CD14-positive monocyte (primary cell): Measurements from ENCODE around the gene XYLT1. TPM values are rescaled to one million over a fixed set of nuclear protein-coding genes. Genes with fewer than 3 reads are reported as not detected.

Experiments
- DNase-seq, 3 donors: peaks; one replicate each; pipeline ENCODE4 v3.0.0-alpha.2; 2011 to 2022
- H2AFZ ChIP-seq: 2 replicates; pipeline ENCODE4 v1.6.0; 2012; ENCODE audit warnings: mild to moderate bottlenecking, low read depth, low read length, inconsistent platforms; ENCODE audit not compliant: insufficient read depth, poor library complexity, severe bottlenecking
- H3K27ac ChIP-seq, 2 donors: 1 replicate in 1 of 2; 2 replicates in 1 of 2; pipeline ENCODE4 v1.5.1; 2012 to 2013; ENCODE audit warnings: low read length in 2 of 2, control low read depth in 1 of 2, inconsistent platforms in 1 of 2, low read depth in 1 of 2, mild to moderate bottlenecking in 1 of 2
- H3K27me3 ChIP-seq, 2 donors: one replicate each; pipeline versions ENCODE4 v1.6.0 to v1.6.1; 2011 to 2013; ENCODE audit warnings: low read length in 2 of 2; ENCODE audit not compliant: control insufficient read depth in 2 of 2, insufficient read depth in 2 of 2
- H3K36me3 ChIP-seq, 2 donors: replicated peaks in 1 of 2; 1 replicate in 1 of 2; 2 replicates in 1 of 2; pipeline versions ENCODE4 v1.5.1 to v1.6.1; 2012 to 2013; ENCODE audit warnings: low read length in 2 of 2, control low read depth in 1 of 2, inconsistent platforms in 1 of 2, mild to moderate bottlenecking in 1 of 2; ENCODE audit not compliant: insufficient read depth in 2 of 2, control insufficient read depth in 1 of 2
- H3K4me1 ChIP-seq, 2 donors: 1 replicate in 1 of 2; 2 replicates in 1 of 2; pipeline versions ENCODE4 v1.5.1 to v1.6.1; 2012 to 2013; ENCODE audit warnings: low read length in 2 of 2, control low read depth in 1 of 2, inconsistent platforms in 1 of 2, mild to moderate bottlenecking in 1 of 2, moderate library complexity in 1 of 2; ENCODE audit not compliant: insufficient read depth in 2 of 2, control insufficient read depth in 1 of 2
- H3K4me2 ChIP-seq: replicated peaks from 2 replicates; pipeline ENCODE3; 2012; ENCODE audit warnings: low read length, moderate library complexity, mild to moderate bottlenecking; ENCODE audit not compliant: poor library complexity, severe bottlenecking; ENCODE audit errors: extremely low read depth
- H3K4me3 ChIP-seq, 3 experiments: fragments of 200-600 bp in 1 of 3; sonication (generic) in 1 of 3; replicated peaks in 1 of 3; 1 replicate in 2 of 3; 2 replicates in 1 of 3; pipeline ENCODE4 v1.5.1; 2011 to 2013; ENCODE audit warnings: low read length in 3 of 3, mild to moderate bottlenecking in 3 of 3, control low read depth in 2 of 3, low read depth in 2 of 3, inconsistent platforms in 1 of 3, moderate library complexity in 1 of 3
- H3K79me2 ChIP-seq: 2 replicates; pipeline ENCODE4 v1.6.0; 2012; ENCODE audit warnings: mild to moderate bottlenecking, control low read depth, inconsistent platforms, low read length, moderate library complexity; ENCODE audit not compliant: insufficient read depth
- H3K9ac ChIP-seq: 2 replicates; pipeline ENCODE4 v1.6.0; 2017; ENCODE audit warnings: low read length, mild to moderate bottlenecking; ENCODE audit not compliant: insufficient read depth, poor library complexity, severe bottlenecking
- H3K9me3 ChIP-seq, 2 donors: replicated peaks in 1 of 2; 1 replicate in 1 of 2; 2 replicates in 1 of 2; pipeline versions ENCODE4 v1.5.1 to v1.6.1; 2012 to 2013; ENCODE audit warnings: low read length in 2 of 2, control low read depth in 1 of 2; ENCODE audit not compliant: control insufficient read depth in 1 of 2, insufficient read depth in 1 of 2
- H4K20me1 ChIP-seq: 2 replicates; pipeline ENCODE4 v1.6.0; 2012; ENCODE audit warnings: mild to moderate bottlenecking, low read length, control low read depth, moderate library complexity; ENCODE audit not compliant: insufficient read depth
- H3K27ac Mint-ChIP-seq, 7 donors: one replicate each; pipeline ENCODE4 v1.8.0; 2020; ENCODE audit warnings: mild to moderate bottlenecking in 7 of 7, mixed read lengths in 7 of 7, moderate library complexity in 6 of 7, inconsistent platforms in 2 of 7
- H3K27me3 Mint-ChIP-seq, 3 donors: one replicate each; pipeline ENCODE4 v1.8.0; 2021 to 2022; ENCODE audit warnings: low read depth in 3 of 3, mild to moderate bottlenecking in 3 of 3, mixed read lengths in 3 of 3, moderate library complexity in 3 of 3, inconsistent platforms in 1 of 3
- H3K36me3 Mint-ChIP-seq, 2 donors: one replicate each; pipeline ENCODE4 v1.8.0; 2020; ENCODE audit warnings: mixed read lengths in 2 of 2, inconsistent platforms in 1 of 2, mild to moderate bottlenecking in 1 of 2
- H3K4me1 Mint-ChIP-seq: one replicate; pipeline ENCODE4 v1.8.0; 2020; ENCODE audit warnings: mild to moderate bottlenecking, mixed read lengths
- H3K4me3 Mint-ChIP-seq, 2 donors: one replicate each; pipeline ENCODE4 v1.8.0; 2020; ENCODE audit warnings: mild to moderate bottlenecking in 2 of 2, mixed read lengths in 2 of 2, moderate library complexity in 1 of 2
- H3K9me3 Mint-ChIP-seq, 7 donors: one replicate each; pipeline ENCODE4 v1.8.0; 2020 to 2022; ENCODE audit warnings: mixed read lengths in 7 of 7, mild to moderate bottlenecking in 6 of 7, moderate library complexity in 6 of 7, inconsistent platforms in 2 of 7
- CTCF ChIP-seq: fragments of 200-600 bp; IDR thresholded peaks from one replicate; pipeline ENCODE4 v1.8.0; 2022; ENCODE audit warnings: antibody characterized with exemption, mild to moderate bottlenecking
- WGBS: methylation state at CpG from one replicate; pipeline ENCODE4 v1.1.5; 2013; ENCODE audit warnings: missing lambda C conversion rate; ENCODE audit not compliant: insufficient coverage; 5-methylcytosine and 5-hydroxymethylcytosine counted together
- intact Hi-C, 2 donors: fragments of 100-400 bp; cut with micrococcal nuclease; formaldehyde crosslinking; loops; one replicate each; pipeline versions ENCODE4 v1.15.0 to v1.15.1; 2023
- polyA plus RNA-seq, 3 donors: library from polyadenylated mRNA; depleted of rRNA in 1 of 3; unstranded in 2 of 3; stranded (reverse) in 1 of 3; fragments of 300-500 nt in 2 of 3; fragments of >200 nt in 1 of 3; fragmentation: Illumina TruSeq in 2 of 3; gene quantifications; 1 replicate in 2 of 3; 2 replicates in 1 of 3; pipeline ENCODE4 v1.2.3, GENCODE V29; 2012 to 2021

Gene XYLT1
- polyA plus RNA-seq, 3 donors = 0.51 to 9.4 (median 1.6) TPM

DNA sequence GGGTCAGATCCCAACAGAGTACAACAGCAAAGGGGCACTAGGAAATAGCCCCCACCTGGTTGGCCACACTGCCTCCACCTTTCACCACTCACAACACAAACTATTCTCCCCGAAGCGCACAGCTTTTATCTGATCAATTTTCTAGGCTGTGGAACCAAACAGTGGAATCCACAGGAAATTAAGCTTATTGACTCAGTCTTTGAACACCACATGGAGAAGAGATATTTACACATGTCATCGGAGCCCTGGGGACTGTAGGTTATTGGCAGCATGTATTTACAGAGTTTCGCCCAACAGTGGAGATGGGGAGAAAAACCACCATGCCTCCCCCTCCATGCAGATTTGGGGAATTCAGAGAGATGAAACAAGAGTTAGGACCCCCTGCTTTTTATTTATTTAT is 154.8 kb downstream of the XYLT1 start:
- Histone ChIP-seq H3K4me1 (peaks cover 61 to 65% of the 10 kb centered on the region in 2 donors), H3K27ac (no peak overlapping the region), H3K9me3 (no peaks in the 10 kb centered on the region), H3K79me2 (peaks cover 56% of the 10 kb centered on the region), H2AFZ (no peak overlapping the region), H3K27me3 (no peaks in the 10 kb centered on the region), H3K4me2 (no peak overlapping the region), H3K4me3 (no peak overlapping the region), H3K9ac (no peak overlapping the region), H4K20me1 (peaks cover 14% of the 10 kb centered on the region), H3K36me3 (no peaks in the 10 kb centered on the region)
- Mint-ChIP-seq H3K9me3 (peaks cover 0 to 2% (median 0%) of the 10 kb centered on the region in 7 donors), H3K36me3 (peaks cover 0 to 6% of the 10 kb centered on the region in 2 donors), H3K27me3 (peaks cover 0 to 3% (median 3%) of the 10 kb centered on the region in 3 donors), H3K27ac (peak overlapping the region in 1 of 7 donors; percentile 4), H3K4me1 (peaks cover 77% of the 10 kb centered on the region), H3K4me3 (no peak overlapping the region)
- TF ChIP-seq CTCF = no peak
- no CpG with 5 or more reads among the region's 4 CpGs for whole genome bisulfite sequencing
- no peak for DNase-seq
- intact Hi-C loops = no loop called here

DNA sequence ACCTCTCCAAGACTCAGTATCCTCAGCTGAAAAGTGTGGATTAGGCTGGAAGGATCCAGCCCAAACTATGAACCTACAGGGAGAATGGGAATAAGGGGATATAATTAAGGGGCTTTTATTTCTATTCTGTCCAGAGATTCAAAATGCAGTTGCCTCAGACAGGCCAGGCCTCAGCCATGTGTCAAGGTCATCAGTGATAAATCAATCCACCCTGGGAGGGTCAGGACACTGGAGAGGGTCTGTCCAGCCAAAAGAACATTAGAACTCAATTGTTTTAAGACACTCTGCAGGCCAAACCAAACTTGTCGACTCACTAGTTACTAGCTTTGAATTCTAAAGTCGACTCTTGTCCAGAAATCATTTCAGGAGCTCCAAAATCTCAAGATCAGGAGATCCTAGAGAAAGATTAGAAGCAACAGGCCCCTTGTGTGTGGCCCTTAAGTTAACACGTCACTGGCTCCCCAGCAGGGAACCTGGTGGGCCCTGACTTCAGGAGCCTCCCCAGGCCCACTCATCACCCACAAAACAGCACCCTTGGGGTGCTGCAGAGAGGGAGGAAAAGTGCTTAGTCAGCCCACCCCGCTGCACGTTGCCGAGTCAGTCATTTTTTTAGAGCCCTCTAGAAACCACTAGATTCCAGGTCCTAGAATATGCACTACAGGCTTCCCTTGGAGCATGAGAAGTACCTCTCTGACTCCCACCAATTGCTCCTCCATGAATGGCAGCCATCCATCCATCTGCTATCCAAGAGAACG is 156.8 kb downstream of the XYLT1 start:
- WGBS = 79% methylated on average over 2 of the region's 7 CpGs
- DNase-seq = no peak
- peaks cover 15% of the 10 kb centered on the region for H4K20me1 ChIP-seq
- peaks cover 0 to 9% of the 10 kb centered on the region in 2 donors for H3K36me3 Mint-ChIP-seq
- no peak overlapping the region for H3K4me3 Mint-ChIP-seq
- H3K9me3 Mint-ChIP-seq = peaks cover 0 to 5% (median 0%) of the 10 kb centered on the region in 7 donors
- peaks cover 0 to 3% (median 0%) of the 10 kb centered on the region in 3 donors for H3K27me3 Mint-ChIP-seq
- no peak for TF ChIP-seq CTCF
- no peaks in the 10 kb centered on the region for H3K36me3 ChIP-seq
- peaks cover 54% of the 10 kb centered on the region for H3K79me2 ChIP-seq
- no peak overlapping the region for H3K4me2 ChIP-seq
- H3K4me1 Mint-ChIP-seq = peaks cover 66% of the 10 kb centered on the region
- peak overlapping the region in 1 of 7 donors; percentile 40 for H3K27ac Mint-ChIP-seq
- H3K4me3 ChIP-seq = no peak overlapping the region
- H3K4me1 ChIP-seq = peaks cover 40 to 46% of the 10 kb centered on the region in 2 donors
- intact Hi-C loops = no loop called here
- no peak overlapping the region for H3K27ac ChIP-seq
- no peak overlapping the region for H2AFZ ChIP-seq
- no peak overlapping the region for H3K9ac ChIP-seq
- H3K27me3 ChIP-seq = no peaks in the 10 kb centered on the region
- no peaks in the 10 kb centered on the region for H3K9me3 ChIP-seq
